ENCODE data around the gene FER. TPM values are rescaled to one million over a fixed set of nuclear protein-coding genes. Genes with fewer than 3 reads are reported as not detected.

The FER gene
- total and polyA plus RNA-seq, 9 of the 15 experiments (the other 6 are each of a cell fraction or from before 2014, with no cell fraction given), result 6.7 to 18.2 (median 8.9) TPM

DNA sequence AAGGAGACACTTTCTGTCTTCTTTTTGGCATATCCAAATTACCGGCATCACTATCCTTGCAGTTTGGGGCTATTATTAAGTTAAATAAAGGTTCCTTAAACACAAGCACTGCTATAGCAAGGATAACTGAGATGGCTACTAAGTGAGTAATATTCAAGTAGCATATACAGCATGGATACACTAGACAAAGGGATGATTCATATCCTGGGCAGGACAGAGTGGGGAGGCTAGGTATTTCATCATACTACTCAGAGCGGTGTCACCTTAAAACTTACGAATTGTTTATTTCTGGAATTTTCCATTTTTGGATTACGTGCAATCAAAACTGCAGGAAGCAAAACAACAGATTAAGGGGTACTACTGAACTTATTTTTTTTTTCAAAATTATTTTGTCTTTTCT lies 54.1 kb downstream of the FER start (continued):
- TF ChIP-seq, protein P1, sequence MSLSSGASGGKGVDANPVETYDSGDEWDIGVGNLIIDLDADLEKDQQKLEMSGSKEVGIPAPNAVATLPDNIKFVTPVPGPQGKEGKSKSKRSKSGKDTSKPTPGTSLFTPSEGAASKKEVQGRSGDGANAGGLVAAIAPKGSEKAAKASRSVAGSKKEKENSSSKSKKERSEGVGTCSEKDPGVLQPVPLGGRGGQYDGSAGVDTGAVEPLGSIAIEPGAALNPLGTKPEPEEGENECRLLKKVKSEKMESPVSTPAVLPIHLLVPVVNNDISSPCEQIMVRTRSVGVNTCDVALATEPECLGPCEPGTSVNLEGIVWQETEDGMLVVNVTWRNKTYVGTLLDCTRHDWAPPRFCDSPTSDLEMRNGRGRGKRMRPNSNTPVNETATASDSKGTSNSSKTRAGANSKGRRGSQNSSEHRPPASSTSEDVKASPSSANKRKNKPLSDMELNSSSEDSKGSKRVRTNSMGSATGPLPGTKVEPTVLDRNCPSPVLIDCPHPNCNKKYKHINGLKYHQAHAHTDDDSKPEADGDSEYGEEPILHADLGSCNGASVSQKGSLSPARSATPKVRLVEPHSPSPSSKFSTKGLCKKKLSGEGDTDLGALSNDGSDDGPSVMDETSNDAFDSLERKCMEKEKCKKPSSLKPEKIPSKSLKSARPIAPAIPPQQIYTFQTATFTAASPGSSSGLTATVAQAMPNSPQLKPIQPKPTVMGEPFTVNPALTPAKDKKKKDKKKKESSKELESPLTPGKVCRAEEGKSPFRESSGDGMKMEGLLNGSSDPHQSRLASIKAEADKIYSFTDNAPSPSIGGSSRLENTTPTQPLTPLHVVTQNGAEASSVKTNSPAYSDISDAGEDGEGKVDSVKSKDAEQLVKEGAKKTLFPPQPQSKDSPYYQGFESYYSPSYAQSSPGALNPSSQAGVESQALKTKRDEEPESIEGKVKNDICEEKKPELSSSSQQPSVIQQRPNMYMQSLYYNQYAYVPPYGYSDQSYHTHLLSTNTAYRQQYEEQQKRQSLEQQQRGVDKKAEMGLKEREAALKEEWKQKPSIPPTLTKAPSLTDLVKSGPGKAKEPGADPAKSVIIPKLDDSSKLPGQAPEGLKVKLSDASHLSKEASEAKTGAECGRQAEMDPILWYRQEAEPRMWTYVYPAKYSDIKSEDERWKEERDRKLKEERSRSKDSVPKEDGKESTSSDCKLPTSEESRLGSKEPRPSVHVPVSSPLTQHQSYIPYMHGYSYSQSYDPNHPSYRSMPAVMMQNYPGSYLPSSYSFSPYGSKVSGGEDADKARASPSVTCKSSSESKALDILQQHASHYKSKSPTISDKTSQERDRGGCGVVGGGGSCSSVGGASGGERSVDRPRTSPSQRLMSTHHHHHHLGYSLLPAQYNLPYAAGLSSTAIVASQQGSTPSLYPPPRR (CRISPR knock-in tag; IDR thresholded peaks at IDR 0.05; ENCODE audit: borderline replicate concordance), result no peak
- TF ChIP-seq ZNF175 (CRISPR knock-in tag; IDR thresholded peaks at IDR 0.05; ENCODE audit: low read depth), result no peak
- no peak for TF ChIP-seq KAT7 (CRISPR knock-in tag; IDR thresholded peaks at IDR 0.05; ENCODE audit: borderline replicate concordance)
- TF ChIP-seq KLF13 (tag; IDR thresholded peaks at IDR 0.05; ENCODE audit: borderline replicate concordance, low read depth), result no peak
- TF ChIP-seq E2F6 (IDR thresholded peaks at IDR 0.05; ENCODE audit: borderline replicate concordance in 1 of 2, extremely low read depth in 1 of 2, insufficient read depth in 1 of 2, insufficient read length in 1 of 2, low read depth in 1 of 2, low read length in 1 of 2, poor library complexity in 1 of 2, severe bottlenecking in 1 of 2), result no peak
- TF ChIP-seq PML (IDR thresholded peaks at IDR 0.05; ENCODE audit: low read length), result no peak
- TF ChIP-seq MTA3 (IDR thresholded peaks at IDR 0.05; ENCODE audit: borderline replicate concordance), result no peak
- TF ChIP-seq JUN (IDR thresholded peaks at IDR 0.05; ENCODE audit: borderline replicate concordance, low read depth, low read length), result peak; percentile 55; the same call in 1 of the 2 replicates
- TF ChIP-seq JUN (CRISPR knock-in tag; IDR thresholded peaks at IDR 0.05; ENCODE audit: borderline replicate concordance), result no peak
- TF ChIP-seq E2F3 (CRISPR knock-in tag; IDR thresholded peaks at IDR 0.05), result no peak
- no peak for TF ChIP-seq GATAD2A (IDR thresholded peaks at IDR 0.05)
- no peak for TF ChIP-seq CTBP1 (IDR thresholded peaks at IDR 0.05; ENCODE audit: borderline replicate concordance)
- no peak for TF ChIP-seq HNRNPUL1 (IDR thresholded peaks at IDR 0.05; ENCODE audit: low read length)
- TF ChIP-seq MIER1 (IDR thresholded peaks at IDR 0.05; ENCODE audit: low read depth), result no peak
- no peak for TF ChIP-seq CHD2 (IDR thresholded peaks at IDR 0.05; ENCODE audit: low read depth, low read length)
- TF ChIP-seq NFXL1 (CRISPR knock-in tag; IDR thresholded peaks at IDR 0.05), result no peak
- no peak for TF ChIP-seq CLOCK (CRISPR knock-in tag; IDR thresholded peaks at IDR 0.05; ENCODE audit: borderline replicate concordance)
- TF ChIP-seq SMARCA4 (IDR thresholded peaks at IDR 0.05), result peak; percentile 26; the same call in 1 of the 2 replicates
- no peak for TF ChIP-seq KAT8 (IDR thresholded peaks at IDR 0.05; ENCODE audit: low read depth)
- TF ChIP-seq PPARD (CRISPR knock-in tag; IDR thresholded peaks at IDR 0.05), result no peak
- TF ChIP-seq PURB (CRISPR knock-in tag; IDR thresholded peaks at IDR 0.05; ENCODE audit: low read depth), result no peak
